HEK293T (cell line): Measurements from ENCODE around the gene PAQR7.

ENCODE experiments used
- BHLHE40 ChIP-seq: fragments of 450-650 bp; IDR thresholded peaks from 2 replicates; pipeline ENCODE4 v1.6.1; 2016; ENCODE audit warnings: mild to moderate bottlenecking, moderate library complexity, borderline replicate concordance
- CTBP1 ChIP-seq: fragments of 450-650 bp; IDR thresholded peaks from 2 replicates; pipeline ENCODE4 v1.6.1; 2016; ENCODE audit warnings: borderline replicate concordance
- FOXK2 ChIP-seq: fragments of 450-650 bp; IDR thresholded peaks from 2 replicates; pipeline ENCODE4 v1.6.1; 2016; ENCODE audit warnings: mild to moderate bottlenecking
- FOXM1 ChIP-seq: fragments of 450-650 bp; IDR thresholded peaks from 2 replicates; pipeline ENCODE4 v1.6.1; 2017; ENCODE audit warnings: mild to moderate bottlenecking, borderline replicate concordance
- LEF1 ChIP-seq: fragments of 450-650 bp; IDR thresholded peaks from 2 replicates; pipeline ENCODE4 v1.6.1; 2017; ENCODE audit warnings: mild to moderate bottlenecking, borderline replicate concordance
- SP1 ChIP-seq: fragments of 450-650 bp; IDR thresholded peaks from 2 replicates; pipeline ENCODE4 v1.6.1; 2017
- SUZ12 ChIP-seq: fragments of 450-650 bp; IDR thresholded peaks from 2 replicates; pipeline ENCODE4 v1.6.1; 2016; ENCODE audit warnings: mild to moderate bottlenecking

- TF ChIP-seq SP1: no peak
- TF ChIP-seq LEF1: no peak
- TF ChIP-seq FOXK2: no peak
- TF ChIP-seq SUZ12: no peak
- no peak for TF ChIP-seq FOXM1
- no peak for TF ChIP-seq BHLHE40
- no peak for TF ChIP-seq CTBP1
Measured at GRCh38 chr1:25866288-25866687, 9.2 kb downstream of the PAQR7 start.
